GM13976 (cell line): ENCODE results near the gene TRIB2.

Experiments
- DNase-seq: peaks from one replicate; pipeline ENCODE4 v3.0.0; 2012; ENCODE audit warnings: low spot score
- CTCF ChIP-seq: IDR thresholded peaks from 2 replicates; pipeline ENCODE4 v1.5.1; 2012; ENCODE audit warnings: borderline replicate concordance, mild to moderate bottlenecking; ENCODE audit not compliant: insufficient read depth; ENCODE audit errors: extremely low read depth, missing control alignments, control extremely low read depth
- in situ Hi-C: fragments of 300-500 bp; cut with MboI; formaldehyde crosslinking; loops from one replicate; pipeline ENCODE4 v1.12.0; 2022; ENCODE audit warnings: low sequenced_read_pairs, mixed read lengths, inconsistent platforms; ENCODE audit not compliant: unreplicated experiment

Gene TRIB2

GRCh38 chr2:12728221-12728777 lies 11.6 kb downstream of the TRIB2 start:
- TF ChIP-seq CTCF: no peak
- DNase-seq: no peak
- in situ Hi-C loops: no loop called here

- DNase-seq: no peak
- TF ChIP-seq CTCF: no peak
- in situ Hi-C loops: no loop called here
These were observed 13.5 kb downstream of the TRIB2 start for GRCh38 chr2:12730265-12730664.

- DNase-seq: no peak
- TF ChIP-seq CTCF: no peak
- in situ Hi-C loops: no loop called here
These were observed 15.1 kb downstream of the TRIB2 start for GRCh38 chr2:12731701-12732280.

- no peak for DNase-seq
- no peak for TF ChIP-seq CTCF
- in situ Hi-C loops: no loop called here
These were observed 15.9 kb downstream of the TRIB2 start for GRCh38 chr2:12732651-12733050.

GRCh38 chr2:12733846-12734245 lies 17.1 kb downstream of the TRIB2 start:
- in situ Hi-C loops: no loop called here

GRCh38 chr2:12734914-12735654 lies 18.3 kb downstream of the TRIB2 start:
- TF ChIP-seq CTCF: no peak

More at GRCh38 chr2:12733846-12734245, 17.1 kb downstream of the TRIB2 start:
- no peak for DNase-seq
- no peak for TF ChIP-seq CTCF

GRCh38 chr2:12737297-12737696 lies 20.6 kb downstream of the TRIB2 start:
- no peak for DNase-seq
- in situ Hi-C loops: no loop called here
- TF ChIP-seq CTCF: no peak

More at GRCh38 chr2:12734914-12735654, 18.3 kb downstream of the TRIB2 start:
- DNase-seq: no peak
- in situ Hi-C loops: no loop called here
